Ishikawa (cell line): ENCODE measurements around the gene MYBPC1.

Experiments
- CEBPB ChIP-seq: IDR thresholded peaks from 2 replicates; pipeline ENCODE4 v1.6.1; 2012
- EGR1 ChIP-seq: IDR thresholded peaks from 2 replicates; pipeline ENCODE4 v1.6.1; 2012
- REST ChIP-seq: IDR thresholded peaks from 2 replicates; pipeline ENCODE4 v1.6.1; 2012; ENCODE audit warnings: low read depth, mild to moderate bottlenecking
- TAF1 ChIP-seq: IDR thresholded peaks from 2 replicates; pipeline ENCODE4 v1.6.1; 2012; ENCODE audit warnings: low read depth, mild to moderate bottlenecking
- TCF12 ChIP-seq: IDR thresholded peaks from 2 replicates; pipeline ENCODE4 v1.6.1; 2012; ENCODE audit warnings: low read depth
- YY1 ChIP-seq: IDR thresholded peaks from 2 replicates; pipeline ENCODE4 v1.6.1; 2012; ENCODE audit warnings: low read depth

- TF ChIP-seq YY1: no peak
- TF ChIP-seq CEBPB: no peak
- no peak for TF ChIP-seq REST
- no peak for TF ChIP-seq TAF1
- TF ChIP-seq TCF12: no peak
- no peak for TF ChIP-seq EGR1
These were observed 43.2 kb upstream of the MYBPC1 start for GRCh38 chr12:101551362-101552114.
